ENCODE results near the gene SBF2.

The SBF2 gene

DNA sequence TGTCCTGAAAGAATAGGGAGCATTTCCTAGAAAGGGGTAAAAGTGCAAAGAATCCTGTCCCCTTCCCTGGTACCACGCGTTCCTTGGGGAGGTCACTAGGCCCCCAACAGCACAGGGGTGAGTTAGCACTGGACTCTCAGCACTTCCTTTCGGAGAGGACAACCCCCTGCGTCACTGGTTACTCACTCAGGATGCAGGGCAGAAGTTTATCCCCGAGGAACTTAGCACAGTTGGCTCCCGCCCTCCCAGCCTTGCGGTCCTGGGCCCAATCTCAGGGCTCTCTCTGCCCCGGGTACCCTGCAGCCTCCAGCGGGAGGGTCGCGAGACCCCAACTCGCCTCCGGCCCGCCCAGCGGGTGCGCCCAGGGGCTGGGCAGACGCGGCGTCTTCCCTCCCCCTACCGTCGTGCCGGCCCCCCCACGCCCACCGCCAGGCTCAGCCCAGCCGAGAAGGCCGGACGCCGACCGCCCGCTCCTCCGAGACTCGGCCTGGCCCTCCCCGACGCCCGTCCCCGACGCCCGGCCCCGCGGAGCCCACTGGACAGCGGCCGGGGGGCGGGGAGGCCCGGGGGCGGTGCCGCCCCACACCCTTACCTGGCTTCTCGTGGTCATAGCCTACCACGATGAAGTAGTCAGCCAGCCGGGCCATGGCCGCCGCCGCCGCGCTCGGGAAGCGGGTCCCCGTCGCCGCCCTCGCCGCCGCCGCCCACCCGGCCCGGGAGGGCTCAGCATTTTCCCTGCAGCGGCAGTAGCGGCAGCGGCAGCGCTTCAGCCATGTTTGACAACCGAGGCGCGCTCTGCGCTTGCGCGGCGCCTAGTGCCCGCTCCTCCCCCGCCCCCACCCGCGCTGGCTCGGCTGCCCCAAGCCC is at the start of gene SBF2:
Gene SBF2, minus strand, starts transcription at position 797 of the 867 bp plus-strand sequence. Its CDS starts 150 bp downstream, at position 647.
- Histone ChIP-seq H3K36me3 (ENCODE audit: insufficient read depth, low read length) (no peaks in the 10 kb centered on the region), H3K4me3 (ENCODE audit: low read length) (peak within 1 kb of the TSS; percentile 56), H3K27me3 (ENCODE audit: insufficient read depth, low read length) (no peaks in the 10 kb centered on the region), H3K9me3 (ENCODE audit: low read length) (no peaks in the 10 kb centered on the region), H2AFZ (ENCODE audit: low read depth, low read length) (peak within 1 kb of the TSS; percentile 97), H3K4me1 (ENCODE audit: insufficient read depth, low read length) (peaks cover 6% of the 10 kb centered on the region)

DNA sequence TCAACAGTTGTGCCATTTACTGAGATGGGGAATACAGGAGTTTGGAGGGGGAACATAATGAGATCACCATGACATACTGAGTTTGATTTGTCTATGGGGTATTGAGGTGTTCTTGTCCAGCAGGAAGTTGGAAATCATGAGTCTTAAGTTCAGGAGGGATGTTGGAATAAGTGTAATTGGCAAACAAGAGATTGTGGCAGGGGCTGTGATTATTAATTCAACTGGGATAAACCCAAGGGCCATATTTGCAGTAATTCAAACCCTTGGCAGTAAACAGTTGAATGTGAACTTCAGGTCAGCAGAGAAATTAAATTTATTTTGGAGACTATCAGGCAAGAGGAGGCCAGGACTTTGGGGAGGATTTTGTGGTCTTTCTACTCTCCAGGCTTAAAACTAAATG is 44.3 kb upstream of the SBF2 start:
- no peaks in the 10 kb centered on the region for H3K4me1 ChIP-seq (ENCODE audit: insufficient read depth, low read length)
- no peaks in the 10 kb centered on the region for H3K36me3 ChIP-seq (ENCODE audit: insufficient read depth, low read length)
- H3K4me3 ChIP-seq (ENCODE audit: low read length) = no peak overlapping the region
- no peaks in the 10 kb centered on the region for H3K9me3 ChIP-seq (ENCODE audit: low read length)
- H2AFZ ChIP-seq (ENCODE audit: low read depth, low read length) = no peak overlapping the region
- no peaks in the 10 kb centered on the region for H3K27me3 ChIP-seq (ENCODE audit: insufficient read depth, low read length)

- H3K9me3 ChIP-seq (ENCODE audit: low read length) = no peaks in the 10 kb centered on the region
- H3K4me3 ChIP-seq (ENCODE audit: low read length) = no peak overlapping the region
- no peaks in the 10 kb centered on the region for H3K27me3 ChIP-seq (ENCODE audit: insufficient read depth, low read length)
- no peaks in the 10 kb centered on the region for H3K36me3 ChIP-seq (ENCODE audit: insufficient read depth, low read length)
- H3K4me1 ChIP-seq (ENCODE audit: insufficient read depth, low read length) = no peaks in the 10 kb centered on the region
- H2AFZ ChIP-seq (ENCODE audit: low read depth, low read length) = no peak overlapping the region
Measured at GRCh38 chr11:10333490-10333889, 39.5 kb upstream of the SBF2 start.

DNA sequence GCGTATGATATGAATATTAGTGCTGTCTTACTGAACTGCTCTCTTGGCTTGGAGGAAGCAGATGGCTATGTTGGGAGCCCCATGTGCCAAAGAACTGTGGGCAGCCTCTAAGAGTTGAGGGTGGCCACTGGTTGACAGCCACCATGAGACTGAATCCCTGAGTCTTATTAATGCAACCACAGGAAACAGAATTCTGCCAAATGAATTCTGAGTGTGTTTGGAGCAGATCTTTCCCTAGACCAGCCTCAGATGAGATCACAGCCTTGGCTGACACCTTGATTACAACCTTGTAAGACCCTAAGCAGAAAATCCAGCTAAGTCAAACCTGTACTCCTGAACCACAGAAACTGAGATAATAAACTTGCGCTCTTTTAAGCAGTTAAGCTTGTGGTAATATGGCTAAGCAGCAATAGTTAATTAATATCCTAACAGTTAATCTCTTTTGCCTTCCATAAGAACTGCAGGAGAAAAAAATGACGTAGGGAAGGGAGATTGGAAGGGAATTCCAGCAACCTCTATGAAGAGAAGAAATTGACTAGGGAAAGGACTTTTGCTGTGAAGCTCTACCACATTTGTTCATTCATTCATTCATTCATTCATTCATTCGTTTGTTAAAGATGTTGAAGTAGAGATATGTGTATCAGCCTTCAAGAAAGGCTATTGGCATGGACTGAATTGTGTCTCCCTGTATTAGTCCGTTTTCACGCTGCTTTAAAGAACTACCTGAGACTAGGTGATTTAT is 37.7 kb upstream of the SBF2 start:
- Histone ChIP-seq H2AFZ (ENCODE audit: low read depth, low read length) (no peak overlapping the region), H3K9me3 (ENCODE audit: low read length) (no peaks in the 10 kb centered on the region), H3K27me3 (ENCODE audit: insufficient read depth, low read length) (no peaks in the 10 kb centered on the region), H3K36me3 (ENCODE audit: insufficient read depth, low read length) (no peaks in the 10 kb centered on the region), H3K4me1 (ENCODE audit: insufficient read depth, low read length) (no peaks in the 10 kb centered on the region), H3K4me3 (ENCODE audit: low read length) (no peak overlapping the region)

DNA sequence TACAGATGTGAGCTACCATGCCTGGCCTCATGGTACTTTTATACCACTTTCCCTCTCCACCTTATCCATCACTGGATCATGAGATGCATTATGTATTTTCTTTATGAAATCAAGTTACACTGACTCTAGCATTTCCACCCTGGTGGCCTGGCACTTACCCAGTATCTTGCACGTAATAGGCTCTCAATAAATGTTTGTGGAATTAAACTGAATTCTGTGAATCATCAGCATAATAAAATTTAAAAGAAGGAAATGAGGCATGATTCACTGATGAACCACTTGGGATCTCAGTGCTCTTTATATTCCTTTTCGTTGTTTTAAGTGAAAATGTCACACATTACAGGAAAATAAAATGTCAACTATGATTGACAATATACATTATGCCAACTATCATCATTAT is 35.9 kb upstream of the SBF2 start:
- Histone ChIP-seq H3K36me3 (ENCODE audit: insufficient read depth, low read length) (no peaks in the 10 kb centered on the region), H3K27me3 (ENCODE audit: insufficient read depth, low read length) (no peaks in the 10 kb centered on the region), H3K9me3 (ENCODE audit: low read length) (no peaks in the 10 kb centered on the region), H2AFZ (ENCODE audit: low read depth, low read length) (no peak overlapping the region), H3K4me1 (ENCODE audit: insufficient read depth, low read length) (no peaks in the 10 kb centered on the region), H3K4me3 (ENCODE audit: low read length) (no peak overlapping the region)

DNA sequence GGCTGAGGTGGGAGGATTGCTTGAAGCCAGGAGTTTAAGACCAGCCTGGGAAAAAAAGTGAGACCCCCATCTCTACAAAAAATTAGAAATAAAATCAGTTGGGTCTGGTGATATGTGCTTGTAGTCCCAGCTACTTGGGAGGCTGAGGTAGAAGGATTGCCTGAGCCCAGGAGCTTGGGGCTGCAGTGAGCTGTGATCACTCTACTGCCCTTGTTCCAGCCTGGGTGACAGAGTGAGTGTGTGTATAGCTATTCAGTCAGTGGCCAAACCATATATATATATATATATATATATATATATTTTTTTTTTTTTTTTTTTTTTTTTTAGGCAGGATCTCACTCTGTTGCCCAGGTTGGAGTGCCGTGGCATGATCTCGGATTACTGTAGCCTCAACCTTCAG is 35.3 kb upstream of the SBF2 start:
- Histone ChIP-seq H3K4me1 (ENCODE audit: insufficient read depth, low read length) (no peaks in the 10 kb centered on the region), H3K9me3 (ENCODE audit: low read length) (no peaks in the 10 kb centered on the region), H2AFZ (ENCODE audit: low read depth, low read length) (no peak overlapping the region)

GRCh38 chr11:10328314-10329098 is 34.5 kb upstream of the SBF2 start:
- no peaks in the 10 kb centered on the region for H3K27me3 ChIP-seq (ENCODE audit: insufficient read depth, low read length)
- no peaks in the 10 kb centered on the region for H3K9me3 ChIP-seq (ENCODE audit: low read length)
- no peak overlapping the region for H2AFZ ChIP-seq (ENCODE audit: low read depth, low read length)
- H3K4me3 ChIP-seq (ENCODE audit: low read length) = no peak overlapping the region
- H3K36me3 ChIP-seq (ENCODE audit: insufficient read depth, low read length) = no peaks in the 10 kb centered on the region
- H3K4me1 ChIP-seq (ENCODE audit: insufficient read depth, low read length) = no peaks in the 10 kb centered on the region

More for the DNA sequence above, 35.3 kb upstream of the SBF2 start:
- H3K27me3 ChIP-seq (ENCODE audit: insufficient read depth, low read length) = no peaks in the 10 kb centered on the region
- no peak overlapping the region for H3K4me3 ChIP-seq (ENCODE audit: low read length)
- no peaks in the 10 kb centered on the region for H3K36me3 ChIP-seq (ENCODE audit: insufficient read depth, low read length)

GRCh38 chr11:10327254-10327653 is 33.2 kb upstream of the SBF2 start:
- no peak overlapping the region for H2AFZ ChIP-seq (ENCODE audit: low read depth, low read length)
- no peaks in the 10 kb centered on the region for H3K9me3 ChIP-seq (ENCODE audit: low read length)
- no peaks in the 10 kb centered on the region for H3K27me3 ChIP-seq (ENCODE audit: insufficient read depth, low read length)
- peaks cover 3% of the 10 kb centered on the region for H3K4me1 ChIP-seq (ENCODE audit: insufficient read depth, low read length)
- H3K36me3 ChIP-seq (ENCODE audit: insufficient read depth, low read length) = no peaks in the 10 kb centered on the region
- no peak overlapping the region for H3K4me3 ChIP-seq (ENCODE audit: low read length)

DNA sequence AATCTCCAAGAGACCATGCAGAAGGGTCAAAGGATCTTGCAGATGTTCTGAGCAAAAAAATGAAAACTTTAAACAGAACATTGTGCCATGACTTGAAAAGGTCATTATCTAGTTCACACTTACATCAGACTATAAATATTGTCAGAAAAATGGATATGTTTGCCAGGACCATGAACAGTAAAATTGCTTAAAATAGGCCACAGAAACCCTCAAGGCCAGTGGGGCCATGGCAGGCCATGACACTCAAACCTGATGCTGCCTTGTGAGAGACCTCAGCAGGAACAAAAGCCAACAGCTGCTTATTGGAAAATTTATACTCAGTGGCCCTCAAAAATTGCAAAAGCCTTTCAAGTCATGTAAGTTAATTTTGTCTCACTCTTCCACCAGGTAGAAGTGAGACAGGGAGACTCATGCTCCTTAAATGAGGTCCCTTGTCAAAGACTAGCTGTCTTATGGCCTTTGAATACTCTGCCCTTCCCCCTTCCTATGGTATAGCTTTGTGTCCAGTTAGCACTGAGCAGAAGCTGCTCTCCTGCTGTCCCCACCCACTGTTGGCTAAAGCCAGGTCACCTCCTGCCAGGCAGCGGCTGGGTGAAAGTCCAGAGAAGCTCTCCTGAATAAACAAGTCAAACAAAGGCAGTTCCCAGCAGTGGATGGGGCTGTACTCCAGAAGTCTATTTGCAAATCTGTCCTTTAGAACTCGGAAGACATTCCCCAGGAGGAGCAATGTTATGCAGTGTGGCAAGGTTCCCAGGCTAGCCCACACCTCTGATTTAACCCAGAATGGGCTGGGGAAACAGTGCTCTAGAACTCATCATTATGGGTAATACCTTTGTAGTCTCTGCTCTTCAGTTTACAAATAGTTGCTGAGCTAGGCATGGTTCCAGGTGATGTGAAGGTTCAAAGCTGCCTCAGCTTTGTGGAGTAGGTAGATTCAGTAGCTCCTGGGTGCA is 32.3 kb upstream of the SBF2 start:
- Histone ChIP-seq H3K4me3 (ENCODE audit: low read length) (no peak overlapping the region), H3K36me3 (ENCODE audit: insufficient read depth, low read length) (no peaks in the 10 kb centered on the region), H3K27me3 (ENCODE audit: insufficient read depth, low read length) (no peaks in the 10 kb centered on the region), H2AFZ (ENCODE audit: low read depth, low read length) (no peak overlapping the region), H3K9me3 (ENCODE audit: low read length) (no peaks in the 10 kb centered on the region), H3K4me1 (ENCODE audit: insufficient read depth, low read length) (peaks cover 3% of the 10 kb centered on the region)

GRCh38 chr11:10325277-10326011 is 31.4 kb upstream of the SBF2 start:
- Histone ChIP-seq H3K4me1 (ENCODE audit: insufficient read depth, low read length) (peaks cover 3% of the 10 kb centered on the region), H3K4me3 (ENCODE audit: low read length) (no peak overlapping the region), H3K36me3 (ENCODE audit: insufficient read depth, low read length) (no peaks in the 10 kb centered on the region)

DNA sequence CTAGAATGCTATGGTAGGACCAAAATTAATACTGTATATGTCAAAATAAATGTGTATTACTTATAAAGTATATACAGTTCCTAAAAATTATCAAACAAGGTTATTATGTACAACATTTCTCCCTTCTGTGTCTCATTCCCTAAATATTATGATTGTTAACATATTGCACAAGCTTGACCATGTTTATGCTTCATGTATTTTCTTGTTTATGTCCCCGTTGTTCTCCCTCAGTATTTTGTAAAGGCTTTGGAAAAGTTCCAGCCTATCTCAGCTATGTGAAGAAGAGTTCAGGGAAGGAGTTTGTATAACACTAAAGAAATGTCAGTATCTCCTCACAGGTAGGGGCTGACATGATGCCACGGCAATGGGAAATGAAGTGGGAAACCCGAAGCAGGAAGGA is 30.5 kb upstream of the SBF2 start:
- no peaks in the 10 kb centered on the region for H3K27me3 ChIP-seq (ENCODE audit: insufficient read depth, low read length)

More at GRCh38 chr11:10325277-10326011, 31.4 kb upstream of the SBF2 start:
- Histone ChIP-seq H3K9me3 (ENCODE audit: low read length) (no peaks in the 10 kb centered on the region), H2AFZ (ENCODE audit: low read depth, low read length) (no peak overlapping the region), H3K27me3 (ENCODE audit: insufficient read depth, low read length) (no peaks in the 10 kb centered on the region)

GRCh38 chr11:10323793-10324170 is 29.8 kb upstream of the SBF2 start:
- Histone ChIP-seq H3K27me3 (ENCODE audit: insufficient read depth, low read length) (no peaks in the 10 kb centered on the region), H3K36me3 (ENCODE audit: insufficient read depth, low read length) (no peaks in the 10 kb centered on the region), H3K4me3 (ENCODE audit: low read length) (no peak overlapping the region), H2AFZ (ENCODE audit: low read depth, low read length) (no peak overlapping the region), H3K9me3 (ENCODE audit: low read length) (no peaks in the 10 kb centered on the region), H3K4me1 (ENCODE audit: insufficient read depth, low read length) (peaks cover 3% of the 10 kb centered on the region)

More for the DNA sequence above, 30.5 kb upstream of the SBF2 start:
- H3K9me3 ChIP-seq (ENCODE audit: low read length) = no peaks in the 10 kb centered on the region
- H3K36me3 ChIP-seq (ENCODE audit: insufficient read depth, low read length) = no peaks in the 10 kb centered on the region
- no peak overlapping the region for H2AFZ ChIP-seq (ENCODE audit: low read depth, low read length)
- no peak overlapping the region for H3K4me3 ChIP-seq (ENCODE audit: low read length)
- peaks cover 3% of the 10 kb centered on the region for H3K4me1 ChIP-seq (ENCODE audit: insufficient read depth, low read length)
